Skeletal muscle tissue (tissue), 4 donors: ENCODE results near the gene UBE2I. TPM values are rescaled to one million over a fixed set of nuclear protein-coding genes. Genes with fewer than 3 reads are reported as not detected.

Experiments
- H3K27ac ChIP-seq: one replicate; pipeline ENCODE4 v1.7.0; 2013; ENCODE audit warnings: mild to moderate bottlenecking, low read depth, low read length, inconsistent platforms
- H3K27me3 ChIP-seq, 3 donors: one replicate each; pipeline ENCODE4 v1.7.0; 2013; ENCODE audit warnings: low read length in 3 of 3; ENCODE audit not compliant: control insufficient read depth in 3 of 3, insufficient read depth in 3 of 3
- H3K36me3 ChIP-seq, 3 donors: one replicate each; pipeline ENCODE4 v1.7.0; 2013; ENCODE audit warnings: low read length in 3 of 3; ENCODE audit not compliant: control insufficient read depth in 3 of 3, insufficient read depth in 3 of 3
- H3K4me1 ChIP-seq, 3 donors: one replicate each; pipeline ENCODE4 v1.7.0; 2013; ENCODE audit warnings: low read length in 3 of 3, mild to moderate bottlenecking in 3 of 3; ENCODE audit not compliant: control insufficient read depth in 3 of 3, insufficient read depth in 3 of 3
- H3K4me3 ChIP-seq, 3 donors: one replicate each; pipeline ENCODE4 v1.7.0; 2013; ENCODE audit warnings: low read length in 3 of 3
- H3K9ac ChIP-seq, 3 donors: one replicate each; pipeline ENCODE4 v1.7.0; 2013; ENCODE audit warnings: low read length in 3 of 3, mild to moderate bottlenecking in 3 of 3, moderate library complexity in 2 of 3, low read depth in 1 of 3
- H3K9me3 ChIP-seq, 3 donors: one replicate each; pipeline ENCODE4 v1.7.0; 2013; ENCODE audit warnings: low read length in 3 of 3; ENCODE audit not compliant: control insufficient read depth in 3 of 3
- total RNA-seq: library from RNA; depleted of rRNA; stranded (reverse); fragments of >200 nt; gene quantifications from one replicate; pipeline ENCODE4 v1.2.3, GENCODE V29; 2014
- donor health status: Osteomylitis.

UBE2I gene
- total RNA-seq, 1 donor from 2014 or later: 35.0 TPM

GRCh38 chr16:1363501-1364041, 54.1 kb downstream of the UBE2I start:
- no peaks in the 10 kb centered on the region for H3K9me3 ChIP-seq
- H3K4me1 ChIP-seq: peaks cover 0 to 5% (median 0%) of the 10 kb centered on the region in 3 donors
- no peaks in the 10 kb centered on the region for H3K27me3 ChIP-seq
- H3K4me3 ChIP-seq: no peak overlapping the region
- no peak overlapping the region for H3K9ac ChIP-seq
- H3K36me3 ChIP-seq: peaks cover 44 to 62% (median 50%) of the 10 kb centered on the region in 3 donors
- no peak overlapping the region for H3K27ac ChIP-seq

DNA sequence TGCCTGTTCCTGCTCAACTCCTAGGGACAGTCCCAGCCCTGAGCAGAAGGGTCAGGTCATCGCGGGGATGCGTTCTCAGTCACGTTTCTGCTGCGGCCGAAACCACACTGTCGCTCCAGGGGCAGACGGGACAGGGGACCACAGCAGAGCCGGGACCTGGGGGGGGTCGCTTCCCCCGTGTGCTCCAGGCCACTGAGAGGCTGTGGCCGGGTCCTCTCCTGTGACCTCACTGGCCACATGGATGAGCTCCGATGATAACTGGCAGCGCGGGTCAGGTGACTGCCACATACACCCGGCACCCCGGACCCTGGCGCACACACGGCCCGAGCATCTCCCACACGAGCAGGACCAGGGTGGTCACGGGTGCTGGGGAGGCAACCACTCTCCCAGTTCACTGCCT, 55.1 kb downstream of the UBE2I start:
- H3K36me3 ChIP-seq: peaks cover 44 to 61% (median 50%) of the 10 kb centered on the region in 3 donors
- no peaks in the 10 kb centered on the region for H3K27me3 ChIP-seq
- no peak overlapping the region for H3K27ac ChIP-seq
- H3K4me3 ChIP-seq: no peak overlapping the region
- H3K4me1 ChIP-seq: peaks cover 0 to 5% (median 0%) of the 10 kb centered on the region in 3 donors
- H3K9ac ChIP-seq: no peak overlapping the region
- H3K9me3 ChIP-seq: no peaks in the 10 kb centered on the region

GRCh38 chr16:1366060-1366711, 56.8 kb downstream of the UBE2I start:
- H3K36me3 ChIP-seq: peaks cover 48 to 60% (median 51%) of the 10 kb centered on the region in 3 donors
- H3K27me3 ChIP-seq: no peaks in the 10 kb centered on the region
- no peaks in the 10 kb centered on the region for H3K9me3 ChIP-seq
- peaks cover 0 to 5% (median 0%) of the 10 kb centered on the region in 3 donors for H3K4me1 ChIP-seq
- H3K9ac ChIP-seq: no peak overlapping the region
- no peak overlapping the region for H3K27ac ChIP-seq
- H3K4me3 ChIP-seq: no peak overlapping the region

DNA sequence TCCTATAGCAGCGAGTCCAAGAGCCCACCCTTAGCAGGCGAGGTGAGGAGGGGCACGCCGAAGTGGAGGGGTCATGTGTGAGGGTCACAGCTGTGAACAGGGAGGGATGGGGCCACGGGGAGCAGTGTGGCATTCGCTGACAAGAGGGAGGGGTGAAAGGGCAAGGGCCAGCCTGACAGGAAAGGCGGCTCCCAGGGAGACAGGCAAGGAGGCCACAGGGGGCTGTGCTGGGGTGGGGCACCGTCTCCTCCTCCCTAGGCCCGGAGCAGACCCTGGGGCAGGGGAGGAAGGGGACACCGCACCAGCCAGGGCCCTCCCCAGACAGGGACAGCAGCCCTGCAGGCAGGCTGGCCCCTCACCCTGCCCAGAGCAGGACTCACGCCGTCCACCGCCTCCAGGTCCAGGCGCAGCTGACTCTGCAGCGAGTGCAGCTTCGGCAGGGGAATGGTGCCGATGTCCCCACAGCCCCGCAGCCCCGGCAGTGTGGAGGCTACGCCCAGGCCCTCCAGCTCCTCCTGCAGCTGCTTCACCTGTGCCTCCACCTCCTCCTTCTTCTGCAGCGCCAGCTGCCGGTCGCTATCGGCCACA, 57.4 kb downstream of the UBE2I start:
- peaks cover 48 to 60% (median 53%) of the 10 kb centered on the region in 3 donors for H3K36me3 ChIP-seq
- no peak overlapping the region for H3K27ac ChIP-seq
- peaks cover 0 to 5% (median 0%) of the 10 kb centered on the region in 3 donors for H3K4me1 ChIP-seq
- H3K9ac ChIP-seq: no peak overlapping the region
- H3K27me3 ChIP-seq: no peaks in the 10 kb centered on the region
- H3K9me3 ChIP-seq: no peaks in the 10 kb centered on the region
- no peak overlapping the region for H3K4me3 ChIP-seq

GRCh38 chr16:1367486-1368174, 58.2 kb downstream of the UBE2I start:
- H3K27me3 ChIP-seq: no peaks in the 10 kb centered on the region
- H3K9me3 ChIP-seq: no peaks in the 10 kb centered on the region
- H3K4me3 ChIP-seq: no peak overlapping the region
- no peak overlapping the region for H3K9ac ChIP-seq
- H3K27ac ChIP-seq: no peak overlapping the region
- H3K4me1 ChIP-seq: peaks cover 0 to 5% (median 0%) of the 10 kb centered on the region in 3 donors
- peaks cover 42 to 52% (median 44%) of the 10 kb centered on the region in 3 donors for H3K36me3 ChIP-seq

DNA sequence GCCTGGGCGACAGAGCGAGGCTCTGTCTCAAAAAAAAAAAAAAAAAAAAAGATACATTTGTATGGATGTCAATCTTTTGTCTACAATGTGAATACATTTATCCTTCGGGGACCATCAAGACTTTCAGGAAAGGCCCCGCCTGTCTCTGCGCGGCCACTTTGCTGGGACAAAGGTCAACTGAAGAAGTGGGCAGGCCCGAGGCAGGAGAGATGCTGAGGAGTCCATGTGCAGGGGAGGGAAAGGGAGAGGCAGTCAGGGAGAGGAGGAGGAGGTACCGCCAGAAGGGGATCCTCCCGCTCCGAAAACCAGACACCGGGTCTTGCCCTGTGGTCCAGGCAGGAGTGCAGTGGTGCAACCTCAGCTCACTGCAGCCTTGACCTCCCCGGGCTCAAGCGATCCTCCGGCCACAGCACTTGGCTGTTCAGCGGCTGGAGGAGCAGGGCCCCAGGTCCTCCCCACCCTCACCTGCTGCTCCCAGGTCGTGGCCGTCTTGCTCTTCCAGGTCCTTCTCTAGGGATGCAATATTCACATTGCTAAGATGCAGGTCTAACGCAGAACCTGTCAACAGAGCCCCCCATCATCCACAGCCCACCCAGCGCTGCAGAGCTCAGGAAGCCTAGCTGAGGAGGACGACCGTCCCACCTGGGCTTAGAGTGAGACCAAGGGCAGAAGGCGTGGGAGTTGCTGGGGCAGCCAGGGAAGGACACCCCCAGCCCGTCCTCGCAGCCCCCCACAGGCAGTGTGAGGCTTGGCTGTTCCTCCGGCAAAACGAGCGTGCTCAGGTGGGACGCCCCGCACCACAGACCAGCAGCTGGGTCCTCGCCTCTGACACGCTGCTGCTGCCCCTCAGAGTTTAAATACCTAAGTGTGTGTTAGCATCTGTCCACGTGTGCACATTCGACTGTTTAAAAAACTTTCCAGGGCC, 61.9 kb downstream of the UBE2I start:
- H3K27me3 ChIP-seq: no peaks in the 10 kb centered on the region
- no peak overlapping the region for H3K9ac ChIP-seq
- peaks cover 23 to 25% (median 25%) of the 10 kb centered on the region in 3 donors for H3K36me3 ChIP-seq
- no peak overlapping the region for H3K4me3 ChIP-seq
- H3K4me1 ChIP-seq: no peaks in the 10 kb centered on the region
- H3K9me3 ChIP-seq: no peaks in the 10 kb centered on the region
- no peak overlapping the region for H3K27ac ChIP-seq

GRCh38 chr16:1372292-1372950, 63.0 kb downstream of the UBE2I start:
- Histone ChIP-seq H3K36me3 (peaks cover 16 to 17% (median 16%) of the 10 kb centered on the region in 3 donors), H3K4me1 (peaks cover 0 to 4% (median under 1%) of the 10 kb centered on the region in 3 donors), H3K4me3 (no peak overlapping the region), H3K9ac (no peak overlapping the region), H3K27me3 (no peaks in the 10 kb centered on the region), H3K27ac (no peak overlapping the region), H3K9me3 (no peaks in the 10 kb centered on the region)

- H3K27me3 ChIP-seq: no peaks in the 10 kb centered on the region
- H3K4me3 ChIP-seq: no peak overlapping the region
- H3K4me1 ChIP-seq: peaks cover 15 to 20% (median 15%) of the 10 kb centered on the region in 3 donors
- no peak overlapping the region for H3K27ac ChIP-seq
- no peaks in the 10 kb centered on the region for H3K9me3 ChIP-seq
- H3K9ac ChIP-seq: no peak overlapping the region
- H3K36me3 ChIP-seq: peaks cover 11 to 13% (median 12%) of the 10 kb centered on the region in 3 donors
Observed at GRCh38 chr16:1374418-1375297, 65.2 kb downstream of the UBE2I start.
